ENCODE data around the gene GABRG3. TPM values are rescaled to one million over a fixed set of nuclear protein-coding genes. Genes with fewer than 3 reads are reported as not detected.
"Not testable (repeated sequence)": the region's sequence is repeated elsewhere in the genome, so short reads cannot be mapped to it uniquely, and the experiment has no call there.

GABRG3 gene
- total RNA-seq, 1 donor from 2014 or later, result not detected

GRCh38 chr15:27361438-27361837, 390.5 kb downstream of the GABRG3 start:
- no peaks in the 10 kb centered on the region for H3K36me3 ChIP-seq
- H3K4me3 ChIP-seq, result no peak overlapping the region
- H3K27ac ChIP-seq, result no peak overlapping the region
- no peaks in the 10 kb centered on the region for H3K9me3 ChIP-seq
- TF ChIP-seq POLR2A (IDR thresholded peaks at IDR 0.05) (no peak), CTCF (IDR thresholded peaks at IDR 0.05) (no peak), POLR2AphosphoS5 (IDR thresholded peaks at IDR 0.05; ENCODE audit: insufficient read depth in 1 of 2, low read depth in 1 of 2) (no peak)
- H3K4me1 ChIP-seq, result no peaks in the 10 kb centered on the region
- intact Hi-C loops (cut with DNase I), result no loop called here
- DNase-seq (ENCODE audit: extremely low spot score in 2 of 2), result no peak
- H3K27me3 ChIP-seq, result no peaks in the 10 kb centered on the region

- no peaks in the 10 kb centered on the region for H3K27me3 ChIP-seq
- H3K4me3 ChIP-seq, result no peak overlapping the region
- no peak for TF ChIP-seq POLR2AphosphoS5 (IDR thresholded peaks at IDR 0.05; ENCODE audit: insufficient read depth in 1 of 2, low read depth in 1 of 2)
- TF ChIP-seq POLR2A (IDR thresholded peaks at IDR 0.05), result no peak
- TF ChIP-seq CTCF (IDR thresholded peaks at IDR 0.05), result no peak
- no peaks in the 10 kb centered on the region for H3K36me3 ChIP-seq
- DNase-seq (ENCODE audit: extremely low spot score in 2 of 2), result no peak
- intact Hi-C loops (cut with DNase I), result no loop called here
- H3K4me1 ChIP-seq, result no peaks in the 10 kb centered on the region
- H3K27ac ChIP-seq, result no peak overlapping the region
- H3K9me3 ChIP-seq, result no peaks in the 10 kb centered on the region
These were observed 394.5 kb downstream of the GABRG3 start for GRCh38 chr15:27365456-27365855.

- H3K27me3 ChIP-seq; H3K9me3 ChIP-seq; H3K36me3 ChIP-seq; H3K4me3 ChIP-seq; H3K4me1 ChIP-seq; H3K27ac ChIP-seq; intact Hi-C loops (cut with DNase I); DNase-seq (ENCODE audit: extremely low spot score in 2 of 2): not testable (repeated sequence)
These were observed 406.4 kb downstream of the GABRG3 start for GRCh38 chr15:27377391-27377790.

GRCh38 chr15:27382361-27383025, 411.5 kb downstream of the GABRG3 start:
- Histone ChIP-seq H3K4me3 (no peak overlapping the region), H3K27me3 (no peaks in the 10 kb centered on the region), H3K36me3 (no peaks in the 10 kb centered on the region), H3K27ac (no peak overlapping the region), H3K9me3 (no peaks in the 10 kb centered on the region), H3K4me1 (no peaks in the 10 kb centered on the region)
- TF ChIP-seq CTCF (IDR thresholded peaks at IDR 0.05), result no peak
- no peak for TF ChIP-seq POLR2AphosphoS5 (IDR thresholded peaks at IDR 0.05; ENCODE audit: insufficient read depth in 1 of 2, low read depth in 1 of 2)
- no peak for TF ChIP-seq POLR2A (IDR thresholded peaks at IDR 0.05)
- no peak for DNase-seq (ENCODE audit: extremely low spot score in 2 of 2)
- intact Hi-C loops (cut with DNase I), result no loop called here

GRCh38 chr15:27383726-27384125, 412.7 kb downstream of the GABRG3 start:
- H3K27ac ChIP-seq, result no peak overlapping the region
- H3K4me1 ChIP-seq, result no peaks in the 10 kb centered on the region
- intact Hi-C loops (cut with DNase I), result no loop called here

More at GRCh38 chr15:27383726-27384125, 412.7 kb downstream of the GABRG3 start:
- H3K36me3 ChIP-seq, result no peaks in the 10 kb centered on the region
- no peak for TF ChIP-seq CTCF (IDR thresholded peaks at IDR 0.05)
- no peak overlapping the region for H3K4me3 ChIP-seq
- H3K27me3 ChIP-seq, result no peaks in the 10 kb centered on the region
- no peak for DNase-seq (ENCODE audit: extremely low spot score in 2 of 2)
- no peaks in the 10 kb centered on the region for H3K9me3 ChIP-seq

Data from vagina (tissue), 2 donors.